ENCODE measurements around the gene MIGA2.

DNA sequence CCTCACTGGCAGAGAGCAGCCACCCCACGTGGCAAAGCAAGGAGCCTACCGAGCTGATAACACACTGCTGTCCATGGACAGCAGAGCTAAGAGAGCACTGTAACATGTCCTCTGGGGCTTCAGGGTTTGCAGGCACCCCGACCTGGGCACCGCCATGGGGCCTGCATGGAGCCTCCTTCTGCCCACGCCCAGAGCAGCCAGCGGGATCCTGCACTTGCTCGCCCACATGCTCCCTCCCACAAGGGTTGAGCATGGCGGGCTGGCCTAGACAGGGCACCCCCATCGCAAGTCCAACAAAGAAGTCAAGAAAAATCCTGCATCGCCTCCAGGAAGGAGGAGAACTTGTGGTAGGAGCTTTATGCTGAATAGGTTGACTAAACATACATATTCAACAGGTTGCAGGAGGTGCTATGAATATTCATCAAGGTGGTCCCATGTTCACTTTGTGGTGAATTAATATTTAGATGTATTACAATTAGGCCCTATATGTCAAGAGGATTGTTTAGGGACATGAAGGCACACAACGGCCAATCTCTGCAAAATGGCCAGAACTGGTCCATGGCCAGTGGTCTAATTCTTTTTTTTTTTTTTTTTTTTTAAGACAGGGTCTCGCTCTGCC is 3.8 kb upstream of the MIGA2 start:
- TF ChIP-seq, protein P1, sequence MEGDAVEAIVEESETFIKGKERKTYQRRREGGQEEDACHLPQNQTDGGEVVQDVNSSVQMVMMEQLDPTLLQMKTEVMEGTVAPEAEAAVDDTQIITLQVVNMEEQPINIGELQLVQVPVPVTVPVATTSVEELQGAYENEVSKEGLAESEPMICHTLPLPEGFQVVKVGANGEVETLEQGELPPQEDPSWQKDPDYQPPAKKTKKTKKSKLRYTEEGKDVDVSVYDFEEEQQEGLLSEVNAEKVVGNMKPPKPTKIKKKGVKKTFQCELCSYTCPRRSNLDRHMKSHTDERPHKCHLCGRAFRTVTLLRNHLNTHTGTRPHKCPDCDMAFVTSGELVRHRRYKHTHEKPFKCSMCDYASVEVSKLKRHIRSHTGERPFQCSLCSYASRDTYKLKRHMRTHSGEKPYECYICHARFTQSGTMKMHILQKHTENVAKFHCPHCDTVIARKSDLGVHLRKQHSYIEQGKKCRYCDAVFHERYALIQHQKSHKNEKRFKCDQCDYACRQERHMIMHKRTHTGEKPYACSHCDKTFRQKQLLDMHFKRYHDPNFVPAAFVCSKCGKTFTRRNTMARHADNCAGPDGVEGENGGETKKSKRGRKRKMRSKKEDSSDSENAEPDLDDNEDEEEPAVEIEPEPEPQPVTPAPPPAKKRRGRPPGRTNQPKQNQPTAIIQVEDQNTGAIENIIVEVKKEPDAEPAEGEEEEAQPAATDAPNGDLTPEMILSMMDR (IDR thresholded peaks at IDR 0.05; ENCODE audit: control extremely low read depth in 1 of 3, insufficient read depth in 1 of 3, low read depth in 1 of 3, low read length in 3 of 3), result no peak
- TF ChIP-seq POLR2A (IDR thresholded peaks at IDR 0.05; ENCODE audit: control extremely low read depth in 1 of 2, low read depth in 2 of 2, low read length in 2 of 2), result no peak

Data from H1 (cell line).